ENCODE results near the gene SEMA5A.

SEMA5A gene

GRCh38 chr5:9183992-9184391, 361.9 kb downstream of the SEMA5A start:
- H3K9me2 ChIP-seq (replicated peaks; ENCODE audit: insufficient read depth, low read length), result no peaks in the 10 kb centered on the region
- H4K20me1 ChIP-seq (ENCODE audit: insufficient read depth, low read length), result no peaks in the 10 kb centered on the region
- no peaks in the 10 kb centered on the region for H3K9me3 ChIP-seq (replicated peaks; ENCODE audit: insufficient read depth, low read length)
- no peaks in the 10 kb centered on the region for H3K36me3 ChIP-seq (replicated peaks; ENCODE audit: insufficient read depth, low read length)
- no peak overlapping the region for H3K9ac ChIP-seq (ENCODE audit: low read length)
- H3K27ac ChIP-seq (ENCODE audit: low read length), result no peak overlapping the region
- no peaks in the 10 kb centered on the region for H3F3A ChIP-seq (ENCODE audit: insufficient read depth, low read length)
- no peaks in the 10 kb centered on the region for H3K79me2 ChIP-seq (ENCODE audit: low read length)
- no peak for DNase-seq
- no peak overlapping the region for H3K4me2 ChIP-seq (ENCODE audit: low read depth, low read length)
- H3K4me1 ChIP-seq (ENCODE audit: low read length), result no peaks in the 10 kb centered on the region
- H3K27me3 ChIP-seq (replicated peaks; ENCODE audit: insufficient read depth, low read length), result no peaks in the 10 kb centered on the region
- no peak overlapping the region for H2AFZ ChIP-seq (ENCODE audit: low read length)
- H3K4me3 ChIP-seq (ENCODE audit: low read length), result no peak overlapping the region
- TF ChIP-seq CTCF (IDR thresholded peaks at IDR 0.05; ENCODE audit: low read length) (no peak), EZH2 (optimal IDR thresholded peaks at IDR 0.05; ENCODE audit: low read depth, low read length) (no peak)

- no peaks in the 10 kb centered on the region for H3K9me2 ChIP-seq (replicated peaks; ENCODE audit: insufficient read depth, low read length)
- H3K4me3 ChIP-seq (ENCODE audit: low read length), result no peak overlapping the region
- H3K27ac ChIP-seq (ENCODE audit: low read length), result no peak overlapping the region
- no peak overlapping the region for H3K4me2 ChIP-seq (ENCODE audit: low read depth, low read length)
- no peaks in the 10 kb centered on the region for H3K4me1 ChIP-seq (ENCODE audit: low read length)
- no peak for DNase-seq
- no peaks in the 10 kb centered on the region for H3K79me2 ChIP-seq (ENCODE audit: low read length)
- H3K9me3 ChIP-seq (replicated peaks; ENCODE audit: insufficient read depth, low read length), result no peaks in the 10 kb centered on the region
- no peaks in the 10 kb centered on the region for H3K36me3 ChIP-seq (replicated peaks; ENCODE audit: insufficient read depth, low read length)
- no peaks in the 10 kb centered on the region for H3F3A ChIP-seq (ENCODE audit: insufficient read depth, low read length)
- H4K20me1 ChIP-seq (ENCODE audit: insufficient read depth, low read length), result no peaks in the 10 kb centered on the region
- TF ChIP-seq EZH2phosphoT487 (IDR thresholded peaks at IDR 0.05; ENCODE audit: low read length), result no peak
- no peak for TF ChIP-seq EZH2 (optimal IDR thresholded peaks at IDR 0.05; ENCODE audit: low read depth, low read length)
- no peak for TF ChIP-seq CTCF (IDR thresholded peaks at IDR 0.05; ENCODE audit: low read length)
- no peaks in the 10 kb centered on the region for H3K27me3 ChIP-seq (replicated peaks; ENCODE audit: insufficient read depth, low read length)
- H3K9ac ChIP-seq (ENCODE audit: low read length), result no peak overlapping the region
- no peak overlapping the region for H2AFZ ChIP-seq (ENCODE audit: low read length)
Measured at GRCh38 chr5:9182899-9183695, 362.8 kb downstream of the SEMA5A start.

DNA sequence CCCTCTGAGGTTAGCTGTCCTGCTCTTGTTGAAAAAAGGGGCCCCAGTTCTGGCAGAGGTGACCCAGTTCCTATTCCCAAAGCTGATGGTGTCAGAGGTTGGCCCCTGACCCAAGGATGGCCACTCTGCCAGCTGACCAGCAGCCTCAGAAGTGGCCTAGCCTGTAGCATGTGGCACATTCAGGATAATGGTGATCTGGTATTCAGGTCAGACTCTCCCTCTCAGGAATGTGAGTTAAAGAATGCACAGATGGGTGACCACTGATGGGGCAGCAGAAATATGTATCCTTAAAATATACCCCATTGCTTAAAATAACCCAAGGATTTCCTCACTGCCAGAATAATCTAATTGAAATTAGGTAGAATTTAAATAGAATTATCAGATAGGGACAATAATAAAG, 369.2 kb downstream of the SEMA5A start:
- TF ChIP-seq CTCF (IDR thresholded peaks at IDR 0.05; ENCODE audit: low read length) (no peak), EZH2 (optimal IDR thresholded peaks at IDR 0.05; ENCODE audit: low read depth, low read length) (no peak), EZH2phosphoT487 (IDR thresholded peaks at IDR 0.05; ENCODE audit: low read length) (no peak)
- Histone ChIP-seq H3K27me3 (replicated peaks; ENCODE audit: insufficient read depth, low read length) (no peaks in the 10 kb centered on the region), H4K20me1 (ENCODE audit: insufficient read depth, low read length) (no peaks in the 10 kb centered on the region), H3K9me3 (replicated peaks; ENCODE audit: insufficient read depth, low read length) (no peaks in the 10 kb centered on the region), H3K9ac (ENCODE audit: low read length) (no peak overlapping the region), H3K36me3 (replicated peaks; ENCODE audit: insufficient read depth, low read length) (no peaks in the 10 kb centered on the region), H3K9me2 (replicated peaks; ENCODE audit: insufficient read depth, low read length) (no peaks in the 10 kb centered on the region), H3K4me1 (ENCODE audit: low read length) (no peaks in the 10 kb centered on the region), H3K79me2 (ENCODE audit: low read length) (no peaks in the 10 kb centered on the region), H3K27ac (ENCODE audit: low read length) (no peak overlapping the region), H3K4me3 (ENCODE audit: low read length) (no peak overlapping the region), H2AFZ (ENCODE audit: low read length) (no peak overlapping the region), H3F3A (ENCODE audit: insufficient read depth, low read length) (no peaks in the 10 kb centered on the region), H3K4me2 (ENCODE audit: low read depth, low read length) (no peak overlapping the region)
- no peak for DNase-seq

All from MM.1S (cell line).